Measurements from ENCODE around the gene MMP14.
A peak's percentile ranks its signal among the peaks of the same experiment; 100 is the strongest.

The MMP14 gene

DNA sequence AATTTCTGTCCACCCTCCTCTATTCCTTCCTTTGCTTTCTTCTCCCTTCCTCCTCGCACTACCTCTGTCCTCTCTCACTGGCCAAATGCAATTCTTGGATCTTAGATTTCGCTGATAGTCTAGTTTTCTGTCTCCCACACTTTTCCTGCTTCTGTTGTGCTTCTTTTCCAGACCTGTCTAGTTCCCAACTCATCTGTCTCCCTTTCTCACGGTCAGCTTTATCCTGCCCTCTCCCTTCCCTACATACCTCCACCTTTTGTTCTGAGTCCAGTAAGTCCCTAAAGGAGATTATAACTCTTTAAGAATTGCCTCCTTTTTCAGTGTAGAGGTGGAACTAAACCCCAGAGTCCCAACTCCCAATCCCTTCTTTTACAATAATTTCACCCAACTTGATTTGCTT, 880 bp upstream of the MMP14 start:
- H3K27ac ChIP-seq (ENCODE audit: low read length), result peak overlapping the region; percentile 96
- no peaks in the 10 kb centered on the region for H3K9me3 ChIP-seq (ENCODE audit: control insufficient read depth in 1 of 2, low read length in 2 of 2)
- H3K27me3 ChIP-seq (ENCODE audit: low read depth, low read length), result no peaks in the 10 kb centered on the region
- peaks cover 19 to 38% of the 10 kb centered on the region in 2 donors for H3K4me1 ChIP-seq (ENCODE audit: control insufficient read depth in 1 of 2, insufficient read depth in 2 of 2, low read length in 2 of 2)
- H3K36me3 ChIP-seq (ENCODE audit: control insufficient read depth in 1 of 2, insufficient read depth in 2 of 2, low read length in 2 of 2), result peaks cover 5 to 39% of the 10 kb centered on the region in 2 donors
- H3K4me3 ChIP-seq (ENCODE audit: low read depth in 1 of 2, low read length in 2 of 2), result no peak overlapping the region

DNA sequence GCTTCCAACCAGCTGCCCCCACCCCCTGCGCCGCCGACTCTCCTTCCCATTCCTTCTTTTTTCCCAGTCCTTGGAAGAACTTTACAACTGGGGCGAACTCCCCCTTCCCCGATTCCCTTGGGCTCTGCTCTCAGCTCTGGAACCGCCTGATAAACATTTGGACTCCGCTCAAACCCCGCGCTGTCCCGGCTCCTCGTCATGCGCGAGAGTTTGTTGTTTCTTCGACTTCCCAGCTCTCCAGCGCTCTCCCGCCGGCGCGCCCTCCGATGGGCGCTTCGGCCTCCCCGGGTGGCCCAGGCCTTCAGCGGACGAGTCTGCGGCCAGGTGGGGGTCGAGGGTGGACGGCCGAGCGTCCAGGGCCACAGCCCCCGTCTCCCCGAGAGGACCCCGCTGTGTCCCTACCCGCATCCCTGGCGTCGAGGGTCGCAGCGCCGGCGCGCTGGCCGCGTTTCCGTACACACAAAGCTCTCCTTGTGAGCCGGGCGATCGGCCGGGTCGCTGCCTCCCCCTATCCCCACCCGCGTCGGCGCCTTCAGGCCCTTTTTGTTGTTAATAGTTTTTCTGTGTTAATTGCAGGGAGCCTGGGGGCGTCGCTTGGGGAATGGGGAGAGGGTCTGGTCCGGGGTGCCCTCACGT, 847 bp downstream of the MMP14 start:
- Histone ChIP-seq H3K27ac (ENCODE audit: low read length) (peak overlapping the region; percentile 96), H3K4me3 (ENCODE audit: low read depth in 1 of 2, low read length in 2 of 2) (peak overlapping the region; percentile 90 to 92), H3K9me3 (ENCODE audit: control insufficient read depth in 1 of 2, low read length in 2 of 2) (no peaks in the 10 kb centered on the region), H3K27me3 (ENCODE audit: low read depth, low read length) (no peaks in the 10 kb centered on the region), H3K36me3 (ENCODE audit: control insufficient read depth in 1 of 2, insufficient read depth in 2 of 2, low read length in 2 of 2) (peaks cover 17 to 44% of the 10 kb centered on the region in 2 donors), H3K4me1 (ENCODE audit: control insufficient read depth in 1 of 2, insufficient read depth in 2 of 2, low read length in 2 of 2) (peaks cover 15 to 35% of the 10 kb centered on the region in 2 donors)

DNA sequence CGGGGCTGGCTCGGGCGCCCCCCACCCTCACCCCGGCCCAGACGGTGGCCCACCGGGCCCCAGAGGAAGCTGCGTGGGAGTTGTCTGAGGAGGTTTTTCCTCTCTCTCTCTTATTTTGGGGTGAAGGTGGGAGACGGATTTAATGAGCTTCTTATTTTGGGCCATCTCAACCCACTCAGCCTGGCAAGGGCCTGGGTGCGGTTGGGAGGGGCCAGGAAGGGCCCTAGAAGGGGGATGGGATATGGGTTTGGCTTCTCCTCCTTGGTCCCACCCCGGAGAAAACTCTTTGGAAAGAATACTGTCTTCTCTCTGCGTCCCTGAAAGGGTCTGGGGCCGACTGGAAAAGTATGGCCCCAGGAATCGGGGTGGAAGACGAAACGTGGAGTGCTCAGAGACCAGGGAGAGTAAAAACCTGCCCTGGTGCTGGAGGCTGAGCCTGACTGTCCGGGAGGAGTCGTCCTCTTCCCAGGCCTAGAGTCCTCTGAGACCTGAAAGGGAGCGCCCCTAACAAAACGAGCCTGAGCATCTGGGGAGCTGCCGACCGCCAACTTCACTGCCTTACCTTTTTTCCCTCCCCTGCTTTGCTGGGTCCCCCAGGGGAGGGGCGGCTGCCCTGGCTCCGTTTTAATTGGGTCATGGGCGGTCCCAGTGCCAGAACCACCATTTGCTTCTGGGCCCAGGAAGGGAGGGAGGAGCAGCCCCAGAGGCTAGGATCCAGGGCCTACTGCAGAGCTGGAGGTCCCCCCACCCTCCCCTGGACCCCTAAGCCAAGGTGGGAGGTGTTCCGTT, 1.6 kb downstream of the MMP14 start:
- Histone ChIP-seq H3K4me1 (ENCODE audit: control insufficient read depth in 1 of 2, insufficient read depth in 2 of 2, low read length in 2 of 2) (peaks cover 15 to 35% of the 10 kb centered on the region in 2 donors), H3K36me3 (ENCODE audit: control insufficient read depth in 1 of 2, insufficient read depth in 2 of 2, low read length in 2 of 2) (peaks cover 24 to 51% of the 10 kb centered on the region in 2 donors), H3K4me3 (ENCODE audit: low read depth in 1 of 2, low read length in 2 of 2) (peak overlapping the region; percentile 90 to 92), H3K27ac (ENCODE audit: low read length) (peak overlapping the region; percentile 96), H3K27me3 (ENCODE audit: low read depth, low read length) (no peaks in the 10 kb centered on the region), H3K9me3 (ENCODE audit: control insufficient read depth in 1 of 2, low read length in 2 of 2) (no peaks in the 10 kb centered on the region)

DNA sequence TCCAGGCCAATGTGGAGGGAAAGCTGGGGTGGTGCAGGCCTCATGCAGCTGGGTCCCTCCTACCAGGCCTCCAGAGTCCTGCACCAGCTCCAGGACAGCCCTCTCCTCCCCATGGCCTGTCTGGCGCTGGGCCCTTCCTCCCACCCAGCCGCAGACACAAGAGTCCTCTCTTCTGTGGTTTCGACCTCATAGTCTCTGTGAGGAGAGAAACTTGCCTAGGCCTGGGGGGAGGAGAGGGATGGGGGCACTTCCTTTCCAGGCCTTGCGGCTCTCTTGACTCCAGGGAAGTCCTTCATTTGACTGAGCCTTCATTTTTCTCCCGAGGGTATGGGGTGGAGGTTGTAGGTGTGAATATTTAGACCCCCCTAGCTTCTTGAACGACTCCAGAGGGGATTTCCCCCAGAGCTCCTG, 2.3 kb downstream of the MMP14 start:
- no peaks in the 10 kb centered on the region for H3K27me3 ChIP-seq (ENCODE audit: low read depth, low read length)
- no peaks in the 10 kb centered on the region for H3K9me3 ChIP-seq (ENCODE audit: control insufficient read depth in 1 of 2, low read length in 2 of 2)
- peak overlapping the region; percentile 90 to 92 for H3K4me3 ChIP-seq (ENCODE audit: low read depth in 1 of 2, low read length in 2 of 2)
- peaks cover 31 to 51% of the 10 kb centered on the region in 2 donors for H3K36me3 ChIP-seq (ENCODE audit: control insufficient read depth in 1 of 2, insufficient read depth in 2 of 2, low read length in 2 of 2)
- H3K27ac ChIP-seq (ENCODE audit: low read length), result peak overlapping the region; percentile 96
- H3K4me1 ChIP-seq (ENCODE audit: control insufficient read depth in 1 of 2, insufficient read depth in 2 of 2, low read length in 2 of 2), result peaks cover 15 to 35% of the 10 kb centered on the region in 2 donors

DNA sequence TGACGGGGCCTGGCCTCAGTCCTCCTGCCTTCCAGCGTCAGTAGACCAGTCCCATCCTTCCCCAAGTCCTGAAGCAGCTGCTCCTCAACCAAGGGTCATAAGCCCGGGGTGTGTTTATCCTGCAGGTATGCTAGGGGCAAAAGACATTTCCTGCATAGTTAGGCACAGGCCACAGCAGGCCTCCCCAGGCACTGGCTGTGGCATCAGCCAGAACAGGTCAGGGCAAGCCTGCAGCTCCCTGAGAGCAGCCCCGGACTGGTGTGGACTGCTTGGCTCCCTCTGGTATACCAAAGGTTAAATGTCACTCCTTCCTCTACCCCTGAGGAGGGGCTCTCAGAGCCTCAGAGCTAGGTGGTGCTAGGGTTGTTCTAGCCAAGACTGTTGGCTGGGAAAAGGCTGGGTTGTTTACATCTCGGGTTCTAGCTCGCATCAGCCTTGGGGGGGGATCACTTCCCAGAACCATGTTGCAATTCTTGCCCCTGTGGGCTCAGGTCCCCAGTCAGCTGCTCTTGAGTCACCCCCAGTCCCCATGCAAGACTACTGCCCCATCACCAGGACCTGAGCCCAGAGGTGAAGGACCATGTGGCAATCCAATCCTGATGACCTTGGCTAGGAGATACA, 2.9 kb downstream of the MMP14 start:
- peaks cover 15 to 35% of the 10 kb centered on the region in 2 donors for H3K4me1 ChIP-seq (ENCODE audit: control insufficient read depth in 1 of 2, insufficient read depth in 2 of 2, low read length in 2 of 2)
- peak overlapping the region; percentile 90 to 92 for H3K4me3 ChIP-seq (ENCODE audit: low read depth in 1 of 2, low read length in 2 of 2)

DNA sequence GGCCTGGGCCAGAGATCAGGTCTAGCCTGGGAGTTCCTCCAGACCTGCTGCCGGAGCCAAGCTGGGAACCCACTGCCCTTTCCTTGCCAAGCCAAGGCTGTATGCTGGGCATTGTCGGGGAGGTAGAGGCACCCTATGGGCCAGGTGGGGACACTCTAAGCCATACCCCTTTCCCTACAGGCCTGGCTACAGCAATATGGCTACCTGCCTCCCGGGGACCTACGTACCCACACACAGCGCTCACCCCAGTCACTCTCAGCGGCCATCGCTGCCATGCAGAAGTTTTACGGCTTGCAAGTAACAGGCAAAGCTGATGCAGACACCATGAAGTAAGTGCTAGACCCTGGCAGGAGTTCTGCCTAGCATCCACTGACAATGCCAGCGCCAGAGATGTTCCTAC, 4.9 kb downstream of the MMP14 start:
- H3K9me3 ChIP-seq (ENCODE audit: control insufficient read depth in 1 of 2, low read length in 2 of 2), result no peaks in the 10 kb centered on the region
- H3K4me3 ChIP-seq (ENCODE audit: low read depth in 1 of 2, low read length in 2 of 2), result no peak overlapping the region
- H3K27ac ChIP-seq (ENCODE audit: low read length), result no peak overlapping the region
- H3K27me3 ChIP-seq (ENCODE audit: low read depth, low read length), result no peaks in the 10 kb centered on the region
- peaks cover 46 to 68% of the 10 kb centered on the region in 2 donors for H3K36me3 ChIP-seq (ENCODE audit: control insufficient read depth in 1 of 2, insufficient read depth in 2 of 2, low read length in 2 of 2)
- H3K4me1 ChIP-seq (ENCODE audit: control insufficient read depth in 1 of 2, insufficient read depth in 2 of 2, low read length in 2 of 2), result peaks cover 15 to 36% of the 10 kb centered on the region in 2 donors

More for the DNA sequence above, 2.9 kb downstream of the MMP14 start:
- H3K27me3 ChIP-seq (ENCODE audit: low read depth, low read length), result no peaks in the 10 kb centered on the region
- H3K9me3 ChIP-seq (ENCODE audit: control insufficient read depth in 1 of 2, low read length in 2 of 2), result no peaks in the 10 kb centered on the region
- H3K27ac ChIP-seq (ENCODE audit: low read length), result peak overlapping the region; percentile 96
- peaks cover 29 to 49% of the 10 kb centered on the region in 2 donors for H3K36me3 ChIP-seq (ENCODE audit: control insufficient read depth in 1 of 2, insufficient read depth in 2 of 2, low read length in 2 of 2)

DNA sequence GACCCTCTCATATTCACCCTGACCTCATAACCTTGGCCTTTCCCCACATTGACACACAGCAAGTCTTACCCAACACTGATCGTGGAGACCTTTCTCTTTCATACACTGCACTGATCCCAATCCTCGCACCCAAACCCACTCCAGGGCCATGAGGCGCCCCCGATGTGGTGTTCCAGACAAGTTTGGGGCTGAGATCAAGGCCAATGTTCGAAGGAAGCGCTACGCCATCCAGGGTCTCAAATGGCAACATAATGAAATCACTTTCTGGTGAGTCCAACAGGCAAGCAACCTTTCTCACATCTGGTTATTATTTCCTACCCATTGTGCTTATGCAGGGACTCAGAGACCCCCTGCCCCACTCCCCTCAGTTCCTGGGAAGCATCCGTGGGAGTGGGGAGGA, 5.4 kb downstream of the MMP14 start:
- Histone ChIP-seq H3K9me3 (ENCODE audit: control insufficient read depth in 1 of 2, low read length in 2 of 2) (no peaks in the 10 kb centered on the region), H3K4me1 (ENCODE audit: control insufficient read depth in 1 of 2, insufficient read depth in 2 of 2, low read length in 2 of 2) (peaks cover 15 to 40% of the 10 kb centered on the region in 2 donors), H3K36me3 (ENCODE audit: control insufficient read depth in 1 of 2, insufficient read depth in 2 of 2, low read length in 2 of 2) (peaks cover 49 to 70% of the 10 kb centered on the region in 2 donors), H3K27ac (ENCODE audit: low read length) (no peak overlapping the region), H3K4me3 (ENCODE audit: low read depth in 1 of 2, low read length in 2 of 2) (no peak overlapping the region), H3K27me3 (ENCODE audit: low read depth, low read length) (no peaks in the 10 kb centered on the region)

DNA sequence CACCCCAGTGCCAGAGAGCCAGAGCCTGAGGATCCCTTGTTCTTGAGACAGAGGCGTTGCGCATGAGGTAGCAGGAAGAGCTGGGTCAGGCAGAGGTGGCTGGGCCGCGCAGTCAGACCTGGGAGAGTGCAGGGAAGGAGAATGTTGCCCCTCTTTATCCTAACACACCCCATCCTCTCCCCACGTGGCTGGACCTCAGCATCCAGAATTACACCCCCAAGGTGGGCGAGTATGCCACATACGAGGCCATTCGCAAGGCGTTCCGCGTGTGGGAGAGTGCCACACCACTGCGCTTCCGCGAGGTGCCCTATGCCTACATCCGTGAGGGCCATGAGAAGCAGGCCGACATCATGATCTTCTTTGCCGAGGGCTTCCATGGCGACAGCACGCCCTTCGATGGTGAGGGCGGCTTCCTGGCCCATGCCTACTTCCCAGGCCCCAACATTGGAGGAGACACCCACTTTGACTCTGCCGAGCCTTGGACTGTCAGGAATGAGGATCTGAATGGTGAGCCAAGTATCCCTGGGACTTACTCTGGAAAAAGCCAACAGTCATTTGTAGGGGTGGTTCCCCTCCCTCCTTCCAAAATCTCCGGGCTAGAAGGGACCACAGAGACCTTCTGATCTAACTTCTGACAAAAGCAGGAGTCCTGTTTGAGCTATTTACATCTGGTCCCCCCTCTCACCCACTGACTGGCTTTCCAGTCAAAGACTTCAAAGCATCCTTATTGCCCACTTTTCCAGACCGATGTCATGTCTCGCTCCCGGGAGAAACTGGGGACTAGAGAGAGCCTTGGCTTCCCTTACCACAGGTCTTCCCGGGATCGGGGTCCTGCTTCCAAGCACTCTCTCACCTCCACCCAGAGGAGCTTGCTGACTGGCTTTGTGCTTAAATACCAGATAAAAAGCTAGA, 6.1 kb downstream of the MMP14 start:
- H3K4me1 ChIP-seq (ENCODE audit: control insufficient read depth in 1 of 2, insufficient read depth in 2 of 2, low read length in 2 of 2), result peaks cover 15 to 44% of the 10 kb centered on the region in 2 donors
- H3K4me3 ChIP-seq (ENCODE audit: low read depth in 1 of 2, low read length in 2 of 2), result no peak overlapping the region
- H3K36me3 ChIP-seq (ENCODE audit: control insufficient read depth in 1 of 2, insufficient read depth in 2 of 2, low read length in 2 of 2), result peaks cover 49 to 65% of the 10 kb centered on the region in 2 donors
- H3K27ac ChIP-seq (ENCODE audit: low read length), result no peak overlapping the region
- H3K9me3 ChIP-seq (ENCODE audit: control insufficient read depth in 1 of 2, low read length in 2 of 2), result no peaks in the 10 kb centered on the region
- H3K27me3 ChIP-seq (ENCODE audit: low read depth, low read length), result no peaks in the 10 kb centered on the region

DNA sequence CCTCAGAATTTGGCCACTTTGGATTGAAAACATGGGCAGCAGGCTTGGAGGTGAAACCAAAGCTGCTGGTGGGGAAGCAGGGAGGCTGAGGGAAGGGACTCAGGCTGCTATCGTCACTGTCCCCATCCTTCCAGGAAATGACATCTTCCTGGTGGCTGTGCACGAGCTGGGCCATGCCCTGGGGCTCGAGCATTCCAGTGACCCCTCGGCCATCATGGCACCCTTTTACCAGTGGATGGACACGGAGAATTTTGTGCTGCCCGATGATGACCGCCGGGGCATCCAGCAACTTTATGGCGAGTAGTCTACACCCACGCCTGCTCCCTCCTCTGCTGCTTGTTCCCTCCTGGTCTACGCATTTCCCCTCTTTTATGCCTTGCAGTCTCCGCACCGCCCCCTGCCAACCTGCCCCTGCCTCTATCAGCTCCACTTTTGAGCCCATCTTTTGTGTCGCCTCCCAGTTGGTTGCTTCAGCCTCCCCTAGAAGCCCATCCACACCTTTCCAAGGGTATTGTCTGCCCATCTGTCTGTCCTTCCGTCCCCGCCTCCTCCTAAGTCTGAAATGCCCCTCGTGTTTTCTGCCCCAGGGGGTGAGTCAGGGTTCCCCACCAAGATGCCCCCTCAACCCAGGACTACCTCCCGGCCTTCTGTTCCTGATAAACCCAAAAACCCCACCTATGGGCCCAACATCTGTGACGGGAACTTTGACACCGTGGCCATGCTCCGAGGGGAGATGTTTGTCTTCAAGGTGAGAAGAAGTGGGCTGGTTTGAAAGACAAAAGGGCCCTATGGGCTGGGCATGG, 6.9 kb downstream of the MMP14 start:
- no peak overlapping the region for H3K4me3 ChIP-seq (ENCODE audit: low read depth in 1 of 2, low read length in 2 of 2)
- peaks cover 49 to 67% of the 10 kb centered on the region in 2 donors for H3K36me3 ChIP-seq (ENCODE audit: control insufficient read depth in 1 of 2, insufficient read depth in 2 of 2, low read length in 2 of 2)
- H3K4me1 ChIP-seq (ENCODE audit: control insufficient read depth in 1 of 2, insufficient read depth in 2 of 2, low read length in 2 of 2), result peaks cover 20 to 48% of the 10 kb centered on the region in 2 donors
- H3K27me3 ChIP-seq (ENCODE audit: low read depth, low read length), result no peaks in the 10 kb centered on the region
- no peaks in the 10 kb centered on the region for H3K9me3 ChIP-seq (ENCODE audit: control insufficient read depth in 1 of 2, low read length in 2 of 2)
- H3K27ac ChIP-seq (ENCODE audit: low read length), result no peak overlapping the region

Measured in muscle layer of duodenum (tissue), 2 donors.